Ramos (cell line): ENCODE measurements around the gene CSMD2.
"Not testable (repeated sequence)": the region's sequence is repeated elsewhere in the genome, so short reads cannot be mapped to it uniquely, and the experiment has no call there.

Experiments
- in situ Hi-C: fragments of 300-500 bp; cut with MboI; formaldehyde crosslinking; loops from one replicate; pipeline ENCODE4 v1.14.3; 2022; ENCODE audit warnings: low sequenced_read_pairs; ENCODE audit not compliant: unreplicated experiment

Gene CSMD2

GRCh38 chr1:33537885-33538284, 627.1 kb downstream of the CSMD2 start:
- in situ Hi-C loops: no loop called here

DNA sequence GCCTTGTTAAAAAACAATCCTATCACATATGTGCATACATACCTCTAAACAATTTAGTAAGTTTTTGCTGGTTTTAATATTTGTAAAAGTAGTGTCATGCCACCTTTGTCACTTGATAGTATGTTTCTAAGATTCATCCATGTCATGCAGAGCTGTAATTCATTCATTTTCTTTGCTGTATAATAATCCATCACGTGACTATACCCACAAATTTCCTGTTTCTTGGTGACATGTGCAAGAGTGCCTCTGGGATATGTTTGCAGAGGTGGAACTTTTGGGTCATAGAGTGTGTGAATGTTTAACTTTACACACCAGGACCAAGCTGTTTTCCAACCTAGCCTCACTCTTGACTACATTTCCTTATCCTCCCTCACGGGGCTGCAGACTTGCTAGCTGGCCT, 629.7 kb downstream of the CSMD2 start:
- in situ Hi-C loops: no loop called here

- in situ Hi-C loops: no loop called here
Measured at GRCh38 chr1:33532936-33533335, 632.1 kb downstream of the CSMD2 start.

- in situ Hi-C loops: no loop called here
Measured at GRCh38 chr1:33532250-33532649, 632.8 kb downstream of the CSMD2 start.

GRCh38 chr1:33529957-33530356, 635.1 kb downstream of the CSMD2 start:
- in situ Hi-C loops: no loop called here

DNA sequence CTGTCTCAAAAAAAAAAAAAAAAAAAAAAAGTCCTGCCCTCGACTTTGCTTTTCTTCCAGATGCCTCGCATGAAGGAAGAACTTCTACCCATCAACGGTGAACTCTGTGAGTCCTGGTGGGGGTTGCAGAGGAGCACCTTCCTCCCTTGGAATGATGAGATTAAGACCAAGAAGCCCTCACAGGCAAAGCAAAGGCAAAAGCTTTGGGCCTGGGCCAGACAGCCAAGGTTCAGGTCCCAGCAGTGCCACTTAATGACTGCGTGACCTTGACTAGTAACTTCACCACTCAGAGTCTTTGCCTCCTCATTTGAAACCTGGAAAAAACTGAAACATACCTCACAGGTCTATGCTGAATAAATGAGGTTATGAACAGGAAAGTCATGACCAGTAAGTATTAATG, 637.1 kb downstream of the CSMD2 start:
- in situ Hi-C loops: no loop called here

- in situ Hi-C loops: no loop called here
Measured at GRCh38 chr1:33524586-33524985, 640.4 kb downstream of the CSMD2 start.

DNA sequence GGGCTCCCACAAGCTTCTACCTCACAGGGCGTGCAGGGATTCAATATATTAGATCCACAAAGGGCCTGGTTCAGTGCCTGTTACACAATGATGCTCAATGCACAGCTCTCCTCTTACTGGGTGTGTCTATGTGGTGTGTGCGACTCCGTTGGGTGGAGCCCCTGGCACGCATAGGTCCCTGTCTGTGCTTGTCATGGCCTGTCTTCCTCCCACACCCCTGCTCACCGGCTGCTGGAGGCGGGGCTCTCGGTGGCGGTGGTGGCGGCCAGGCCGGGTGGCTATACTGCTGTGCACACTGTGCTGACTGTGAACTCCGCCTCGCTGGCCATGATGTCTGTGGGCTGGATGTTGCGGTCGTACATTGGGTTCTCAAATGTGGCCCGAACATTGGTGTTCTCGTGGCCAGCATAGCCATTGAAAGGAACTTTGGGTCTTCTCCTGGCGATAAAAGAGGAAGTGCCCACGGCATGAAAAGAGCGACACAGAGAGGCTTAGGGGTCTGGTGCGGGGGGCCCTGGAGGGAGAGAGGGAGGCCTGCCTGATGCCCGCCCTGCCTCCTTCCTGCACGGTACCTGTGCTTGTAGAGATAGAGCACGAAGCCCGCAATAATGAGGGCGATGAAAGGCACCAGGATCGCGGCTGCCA, 645.7 kb downstream of the CSMD2 start:
- in situ Hi-C loops: no loop called here

DNA sequence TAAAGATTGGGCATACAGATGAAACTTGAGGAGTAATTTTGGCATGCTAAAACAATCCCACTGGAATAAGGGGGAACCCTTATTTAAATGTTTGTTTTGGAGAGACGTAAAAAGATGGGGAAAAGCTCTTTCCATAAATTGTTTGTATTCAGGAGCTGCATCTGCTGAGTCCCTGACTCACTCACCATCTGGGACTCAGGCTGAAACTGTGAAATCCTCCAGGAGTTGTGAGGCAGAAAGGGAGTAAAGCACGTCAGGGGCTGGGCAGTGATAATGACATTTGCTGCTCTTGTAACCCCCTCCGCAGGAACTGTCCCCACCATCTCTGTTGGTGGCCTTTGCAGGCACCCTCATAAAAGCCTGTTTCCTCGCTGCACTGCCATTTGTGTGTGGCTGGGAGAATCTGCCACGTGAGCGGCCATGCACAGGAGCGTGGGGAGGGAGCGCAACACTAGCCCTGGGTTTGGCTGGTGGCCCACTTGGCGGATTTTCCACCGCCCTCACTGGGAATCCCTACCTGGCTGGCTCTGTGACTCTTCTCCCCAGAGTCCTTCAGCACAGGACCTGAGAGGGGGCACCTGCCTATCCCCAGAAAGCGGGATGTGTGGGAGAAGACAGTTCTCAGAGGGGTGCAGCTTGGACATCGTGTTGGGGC, 647.3 kb downstream of the CSMD2 start:
- in situ Hi-C loops: no loop called here

DNA sequence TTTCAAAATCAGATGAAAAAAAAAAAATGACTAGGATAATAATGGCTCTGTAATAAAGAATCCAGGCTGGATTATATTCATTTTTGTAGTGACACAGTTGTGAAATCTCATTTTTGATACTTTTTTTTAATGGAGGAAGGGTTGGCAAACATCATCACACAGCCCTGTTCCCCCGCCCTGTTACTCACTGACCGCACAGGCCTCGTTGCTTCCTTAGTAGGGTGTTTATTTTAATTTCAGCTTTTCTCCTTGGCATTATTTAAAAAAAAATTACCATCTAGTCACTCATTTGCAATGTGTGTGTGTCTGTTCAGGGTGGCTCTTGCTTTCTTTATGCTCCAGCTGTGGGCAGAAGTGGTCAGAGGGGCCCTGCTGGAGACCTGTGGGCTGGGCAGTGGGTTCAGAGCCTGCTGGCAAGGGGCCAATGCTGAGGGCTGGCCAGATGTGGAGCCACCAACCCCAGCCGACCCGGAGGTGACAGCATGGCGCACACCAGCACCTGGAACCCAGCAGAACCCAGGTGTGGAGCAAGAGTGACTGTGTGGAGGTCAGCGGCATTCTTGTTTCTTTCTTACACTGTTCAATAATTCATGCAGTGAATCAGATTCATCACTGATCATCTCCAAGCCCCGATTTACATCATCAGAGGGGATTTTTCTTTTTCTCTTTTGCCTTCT, 648.0 kb downstream of the CSMD2 start:
- in situ Hi-C loops: no loop called here

- in situ Hi-C loops: no loop called here
Measured at GRCh38 chr1:33516428-33516827, 648.6 kb downstream of the CSMD2 start.

DNA sequence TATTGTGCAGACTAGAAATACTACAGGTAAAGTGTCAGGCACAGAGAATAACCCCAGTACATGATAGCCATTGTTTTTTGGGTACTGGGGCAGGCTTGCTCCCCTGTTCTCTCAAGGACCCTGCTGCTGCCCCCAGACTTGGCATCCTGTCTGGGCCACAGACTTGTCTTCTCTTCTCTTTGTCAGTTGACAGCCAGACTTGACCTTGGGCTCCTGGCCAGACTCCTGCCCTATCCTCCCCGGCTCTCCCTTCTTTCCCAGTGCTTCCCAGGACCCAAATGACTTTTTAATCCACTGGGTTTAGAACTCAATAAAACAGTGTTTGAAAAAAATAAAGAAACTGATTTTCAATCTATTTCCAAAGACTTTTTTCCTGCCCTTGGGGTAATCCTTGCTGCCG, 649.4 kb downstream of the CSMD2 start:
- in situ Hi-C loops: no loop called here

- in situ Hi-C loops: no loop called here
Measured at GRCh38 chr1:33515112-33515511, 649.9 kb downstream of the CSMD2 start.

- in situ Hi-C loops: no loop called here
Measured at GRCh38 chr1:33512226-33513011, 652.6 kb downstream of the CSMD2 start.

DNA sequence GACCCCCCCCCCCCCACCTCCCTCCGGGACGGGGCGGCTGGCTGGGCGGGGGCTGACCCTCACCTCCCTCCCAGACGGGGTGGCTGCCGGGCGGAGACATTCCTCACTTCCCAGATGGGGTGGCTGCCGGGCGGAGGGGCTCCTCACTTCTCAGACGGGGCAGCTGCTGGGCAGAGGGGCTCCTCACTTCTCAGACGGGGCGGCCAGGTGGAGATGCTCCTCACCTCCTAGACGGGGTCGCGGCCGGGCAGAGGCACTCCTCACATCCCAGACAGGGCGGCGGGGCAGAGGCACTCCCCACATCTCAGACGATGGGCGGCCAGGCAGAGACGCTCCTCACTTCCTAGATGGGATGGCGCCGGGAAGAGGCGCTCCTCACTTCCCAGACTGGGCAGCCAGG, 655.8 kb downstream of the CSMD2 start:
- in situ Hi-C loops: not testable (repeated sequence)

- in situ Hi-C loops: no loop called here
Measured at GRCh38 chr1:33508151-33508550, 656.9 kb downstream of the CSMD2 start.

- in situ Hi-C loops: no loop called here
Measured at GRCh38 chr1:33507661-33508060, 657.4 kb downstream of the CSMD2 start.

DNA sequence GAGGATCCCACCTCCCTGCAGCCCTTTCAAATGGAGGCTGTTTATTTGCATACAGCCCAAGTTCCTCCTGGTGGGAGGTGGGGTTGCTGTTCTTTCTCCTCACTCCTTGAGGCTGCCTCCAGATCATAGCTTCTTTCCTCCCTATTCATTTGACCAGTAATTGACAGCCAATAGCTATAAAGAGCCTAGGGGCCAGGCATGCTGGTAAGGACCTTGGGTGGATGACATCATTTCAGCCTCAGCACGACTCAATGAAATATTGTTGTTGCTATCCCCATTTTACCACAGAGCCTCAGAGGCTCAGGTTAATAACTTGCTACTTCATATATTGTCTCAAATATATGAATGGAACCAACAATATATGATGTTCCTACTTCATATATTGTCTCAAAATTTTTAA, 661.5 kb downstream of the CSMD2 start:
- in situ Hi-C loops: no loop called here

DNA sequence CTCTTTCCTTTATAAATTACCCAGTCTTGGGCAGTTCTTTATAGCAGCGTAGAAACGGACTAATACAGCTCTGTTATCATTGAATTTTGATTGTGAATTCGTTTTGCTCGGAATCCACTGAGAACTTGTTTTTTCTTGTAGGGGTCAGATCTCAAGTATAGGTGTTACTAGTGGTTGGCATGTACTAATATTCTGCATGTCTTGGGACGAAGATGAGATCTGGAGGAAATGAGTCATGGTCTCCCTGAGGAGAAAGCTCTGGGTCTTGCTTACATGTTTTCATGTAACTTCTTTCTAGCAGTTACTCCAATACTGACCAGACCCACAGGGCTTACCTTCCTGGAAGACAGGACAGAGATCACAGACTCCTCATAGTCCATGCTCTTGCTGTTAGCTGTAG, 662.3 kb downstream of the CSMD2 start:
- in situ Hi-C loops: no loop called here

GRCh38 chr1:33501774-33502173, 663.3 kb downstream of the CSMD2 start:
- in situ Hi-C loops: no loop called here

GRCh38 chr1:33501309-33501708, 663.7 kb downstream of the CSMD2 start:
- in situ Hi-C loops: no loop called here
